Right lobe of liver (tissue), 6 donors: Measurements from ENCODE around the gene S1PR3. TPM values are rescaled to one million over a fixed set of nuclear protein-coding genes. Genes with fewer than 3 reads are reported as not detected.
A peak's percentile ranks its signal among the peaks of the same experiment; 100 is the strongest.

Experiments used
- ATAC-seq, 4 donors: fragments of 200-7000 bp; cut with Tn5 transposase; one replicate each; pipeline ENCODE4 v1.9.1; 2020; ENCODE audit warnings: mild to moderate bottlenecking in 4 of 4, moderate library complexity in 4 of 4
- DNase-seq, 3 donors: peaks; one replicate each; pipeline ENCODE4 v3.0.0-alpha.2; 2020
- H3K27ac ChIP-seq, 3 donors: fragments of 200-600 bp; one replicate each; pipeline ENCODE4 v1.8.0; 2022
- H3K27me3 ChIP-seq, 2 donors: fragments of 200-600 bp; one replicate each; pipeline ENCODE4 v1.8.0; 2022
- H3K36me3 ChIP-seq, 4 donors: fragments of 200-600 bp; sonication (generic) in 1 of 4; one replicate each; pipeline versions ENCODE4 v1.5.1 to v1.8.0; 2017 to 2022; ENCODE audit warnings: control low read depth in 1 of 4
- H3K4me1 ChIP-seq, 4 donors: fragments of 200-600 bp; sonication (generic) in 1 of 4; one replicate each; pipeline versions ENCODE4 v1.5.1 to v1.8.0; 2017 to 2022; ENCODE audit warnings: control low read depth in 1 of 4
- H3K4me3 ChIP-seq, 3 donors: fragments of 200-600 bp; one replicate each; pipeline ENCODE4 v1.8.0; 2022
- H3K9me3 ChIP-seq, 4 donors: fragments of 200-600 bp; sonication (generic) in 1 of 4; one replicate each; pipeline versions ENCODE4 v1.5.1 to v1.8.0; 2017 to 2022; ENCODE audit warnings: control low read depth in 1 of 4
- CTCF ChIP-seq, 4 donors: fragments of 200-600 bp in 3 of 4; fragments of 450-650 bp in 1 of 4; IDR thresholded peaks; one replicate each; pipeline versions ENCODE4 v1.5.1 to v1.8.0; 2016 to 2022; ENCODE audit warnings: antibody characterized with exemption in 4 of 4, mild to moderate bottlenecking in 2 of 4
- POLR2A ChIP-seq: fragments of 450-650 bp; IDR thresholded peaks from one replicate; pipeline ENCODE4 v1.6.1; 2017; ENCODE audit warnings: antibody characterized with exemption, mild to moderate bottlenecking
- WGBS: methylation state at CpG from one replicate; pipeline ENCODE4 v1.1.6; 2018; ENCODE audit warnings: low coverage, low lambda C conversion rate; ENCODE audit not compliant: insufficient coverage; ENCODE audit errors: missing lambda C conversion rate; 5-methylcytosine and 5-hydroxymethylcytosine counted together
- intact Hi-C, 2 donors: fragments of 100-400 bp; cut with DNase I; formaldehyde crosslinking; loops; one replicate each; pipeline versions ENCODE4 v1.11.2 to v1.14.1; 2022
- total RNA-seq, 6 experiments: library from RNA; depleted of rRNA in 2 of 6; stranded (reverse); fragments of >200 nt in 2 of 6; fragmentation: NEBNext Ultra II Directional in 3 of 6; extraction: Animal tissue kit (Norgen Biotek cat#: 25700) in 3 of 6; gene quantifications; one replicate each; pipeline versions ENCODE4 v1.1.0 to v1.2.4, GENCODE V29; 2016 to 2023
- donor health status: DM: no; HTN: yes; CAD: no.
- donor health status: DM: no; HTN: no; CAD: no.
- donor health status: DM: no; HTN: no; CAD: no.
- donor health status: DM: no; HTN: yes; CAD: no.
- donor health status: DM: no; HTN: yes; CAD: no.

S1PR3 gene
- total RNA-seq, 6 experiments from 2014 or later, result 1.0 to 9.5 (median 5.0) TPM

GRCh38 chr9:89036891-89037290, 45.6 kb downstream of the S1PR3 start:
- no peak overlapping the region for H3K27ac ChIP-seq
- H3K4me1 ChIP-seq, result no peaks in the 10 kb centered on the region
- no peaks in the 10 kb centered on the region for H3K36me3 ChIP-seq
- no peaks in the 10 kb centered on the region for H3K27me3 ChIP-seq
- peak in 3 of 4 donors; percentile 30 to 62 (median 57) for ATAC-seq
- no peak for DNase-seq
- intact Hi-C loops, result no loop called here
- H3K9me3 ChIP-seq, result no peaks in the 10 kb centered on the region
- WGBS, result 43% methylated on average over 3 of the region's 3 CpGs
- H3K4me3 ChIP-seq, result no peak overlapping the region
- TF ChIP-seq CTCF (IDR thresholded peaks at IDR 0.05) (no peak), POLR2A (no peak)

DNA sequence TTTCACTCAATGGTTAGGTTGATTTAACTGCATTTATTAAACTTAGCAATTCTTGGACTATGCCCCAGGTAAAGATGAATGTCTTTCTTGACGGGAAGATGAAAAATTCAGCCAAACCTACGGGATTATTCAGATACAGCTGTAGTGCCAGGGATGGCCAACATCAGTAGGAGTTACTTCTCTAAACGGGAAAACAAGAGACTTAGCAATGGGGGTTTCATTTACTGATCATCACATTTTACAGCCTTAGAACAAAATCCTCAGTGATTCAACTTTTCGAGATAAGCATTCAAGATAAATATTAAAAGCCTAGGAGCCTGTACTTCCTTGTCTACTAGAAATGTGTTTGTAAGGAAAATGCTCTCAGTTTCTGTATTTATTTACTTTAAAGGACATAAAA, 46.1 kb downstream of the S1PR3 start:
- intact Hi-C loops, result no loop called here
- Histone ChIP-seq H3K4me3 (no peak overlapping the region), H3K36me3 (no peaks in the 10 kb centered on the region), H3K27me3 (no peaks in the 10 kb centered on the region), H3K9me3 (no peaks in the 10 kb centered on the region), H3K4me1 (no peaks in the 10 kb centered on the region), H3K27ac (no peak overlapping the region)
- DNase-seq (no peak), ATAC-seq (no peak)
- 60% methylated on average over 4 of the region's 4 CpGs for WGBS
- TF ChIP-seq POLR2A, result no peak
- no peak for TF ChIP-seq CTCF (IDR thresholded peaks at IDR 0.05)

- ATAC-seq, result no peak
- intact Hi-C loops, result no loop called here
- H3K9me3 ChIP-seq, result no peaks in the 10 kb centered on the region
- no peaks in the 10 kb centered on the region for H3K27me3 ChIP-seq
- 50% methylated on average over 3 of the region's 9 CpGs for WGBS
- no peak overlapping the region for H3K4me3 ChIP-seq
- no peak for DNase-seq
- H3K4me1 ChIP-seq, result no peaks in the 10 kb centered on the region
- TF ChIP-seq POLR2A, result no peak
- no peak for TF ChIP-seq CTCF (IDR thresholded peaks at IDR 0.05)
- no peaks in the 10 kb centered on the region for H3K36me3 ChIP-seq
- no peak overlapping the region for H3K27ac ChIP-seq
These were observed 46.6 kb downstream of the S1PR3 start for GRCh38 chr9:89037891-89038290.

GRCh38 chr9:89038382-89039103, 47.3 kb downstream of the S1PR3 start:
- no peaks in the 10 kb centered on the region for H3K4me1 ChIP-seq
- WGBS, result 55% methylated on average over 5 of the region's 5 CpGs
- no peak overlapping the region for H3K4me3 ChIP-seq
- ATAC-seq (no peak), DNase-seq (no peak)
- H3K27ac ChIP-seq, result no peak overlapping the region
- intact Hi-C loops, result no loop called here
- H3K9me3 ChIP-seq, result no peaks in the 10 kb centered on the region
- no peaks in the 10 kb centered on the region for H3K36me3 ChIP-seq
- TF ChIP-seq CTCF (IDR thresholded peaks at IDR 0.05) (no peak), POLR2A (no peak)
- no peaks in the 10 kb centered on the region for H3K27me3 ChIP-seq
